ENCODE measurements around the gene ACOX2. TPM values are rescaled to one million over a fixed set of nuclear protein-coding genes. Genes with fewer than 3 reads are reported as not detected.
"Not testable (repeated sequence)": the region's sequence is repeated elsewhere in the genome, so short reads cannot be mapped to it uniquely, and the experiment has no call there.

The ACOX2 gene
- total RNA-seq, 1 experiment from 2014 or later: 3.5 TPM

DNA sequence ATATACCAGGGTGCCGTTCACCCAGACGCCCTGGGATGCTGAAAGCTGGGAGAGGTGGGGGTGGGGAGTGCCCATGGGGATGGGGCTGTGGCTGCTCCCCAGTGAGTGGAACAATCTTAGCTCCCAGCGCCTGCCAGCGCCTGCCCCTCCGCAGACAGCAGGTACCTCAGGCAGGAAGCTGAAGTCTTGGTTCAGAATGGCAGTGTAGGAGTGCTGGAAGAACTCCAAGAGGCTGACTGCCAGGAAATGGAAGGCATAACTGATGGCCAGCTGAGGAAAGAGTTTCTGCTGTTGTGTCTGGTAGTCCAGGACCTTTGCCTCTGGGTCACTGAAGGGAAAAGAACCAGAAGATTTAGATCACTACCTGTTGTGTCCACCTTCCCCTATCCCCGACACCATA is 8.4 kb downstream of the ACOX2 start:
- H3F3A ChIP-seq (ENCODE audit: insufficient read depth, low read depth): peaks cover 6% of the 10 kb centered on the region; the same call in 1 of the 2 replicates
- H3K36me3 ChIP-seq (ENCODE audit: low read depth): no peaks in the 10 kb centered on the region
- no peaks in the 10 kb centered on the region for H3K79me2 ChIP-seq (ENCODE audit: low read depth)
- no peaks in the 10 kb centered on the region for H4K20me1 ChIP-seq (ENCODE audit: insufficient read depth)
- no peak overlapping the region for H3K4me3 ChIP-seq
- H3K4me1 ChIP-seq (replicated peaks; ENCODE audit: insufficient read depth): peaks cover 25% of the 10 kb centered on the region
- H3K27ac ChIP-seq: no peak overlapping the region
- TF ChIP-seq EZH2 (IDR thresholded peaks at IDR 0.05; ENCODE audit: low read depth): no peak
- TF ChIP-seq, protein P1, sequence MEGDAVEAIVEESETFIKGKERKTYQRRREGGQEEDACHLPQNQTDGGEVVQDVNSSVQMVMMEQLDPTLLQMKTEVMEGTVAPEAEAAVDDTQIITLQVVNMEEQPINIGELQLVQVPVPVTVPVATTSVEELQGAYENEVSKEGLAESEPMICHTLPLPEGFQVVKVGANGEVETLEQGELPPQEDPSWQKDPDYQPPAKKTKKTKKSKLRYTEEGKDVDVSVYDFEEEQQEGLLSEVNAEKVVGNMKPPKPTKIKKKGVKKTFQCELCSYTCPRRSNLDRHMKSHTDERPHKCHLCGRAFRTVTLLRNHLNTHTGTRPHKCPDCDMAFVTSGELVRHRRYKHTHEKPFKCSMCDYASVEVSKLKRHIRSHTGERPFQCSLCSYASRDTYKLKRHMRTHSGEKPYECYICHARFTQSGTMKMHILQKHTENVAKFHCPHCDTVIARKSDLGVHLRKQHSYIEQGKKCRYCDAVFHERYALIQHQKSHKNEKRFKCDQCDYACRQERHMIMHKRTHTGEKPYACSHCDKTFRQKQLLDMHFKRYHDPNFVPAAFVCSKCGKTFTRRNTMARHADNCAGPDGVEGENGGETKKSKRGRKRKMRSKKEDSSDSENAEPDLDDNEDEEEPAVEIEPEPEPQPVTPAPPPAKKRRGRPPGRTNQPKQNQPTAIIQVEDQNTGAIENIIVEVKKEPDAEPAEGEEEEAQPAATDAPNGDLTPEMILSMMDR (conservative IDR thresholded peaks at IDR 0.05): no peak
- H3K4me2 ChIP-seq: no peak overlapping the region
- CTCF ChIA-PET: interaction anchor here (0.6 kb wide), 1 partner anchor 208 kb away, joined by 7 read pairs; no protein-coding TSS in a partner anchor
- no peaks in the 10 kb centered on the region for H3K27me3 ChIP-seq (ENCODE audit: insufficient read depth, low read depth)
- no TSS peak for BruUV-seq (replicated peaks)
- DNase-seq: peak in 1 of 2 experiments; percentile 59
- no peak overlapping the region for H2AFZ ChIP-seq
- no peaks in the 10 kb centered on the region for H3K9me3 ChIP-seq (ENCODE audit: insufficient read depth, low read depth)
- intact Hi-C loops (cut with micrococcal nuclease; ENCODE audit: unreplicated experiment): no loop called here
- no peaks in the 10 kb centered on the region for H3K9me2 ChIP-seq (ENCODE audit: insufficient read depth)
- POLR2A ChIA-PET (ENCODE audit: unreplicated experiment): interaction anchor here (0.5 kb wide), 1 partner anchor 559 kb away, joined by 4 read pairs; no protein-coding TSS in a partner anchor

DNA sequence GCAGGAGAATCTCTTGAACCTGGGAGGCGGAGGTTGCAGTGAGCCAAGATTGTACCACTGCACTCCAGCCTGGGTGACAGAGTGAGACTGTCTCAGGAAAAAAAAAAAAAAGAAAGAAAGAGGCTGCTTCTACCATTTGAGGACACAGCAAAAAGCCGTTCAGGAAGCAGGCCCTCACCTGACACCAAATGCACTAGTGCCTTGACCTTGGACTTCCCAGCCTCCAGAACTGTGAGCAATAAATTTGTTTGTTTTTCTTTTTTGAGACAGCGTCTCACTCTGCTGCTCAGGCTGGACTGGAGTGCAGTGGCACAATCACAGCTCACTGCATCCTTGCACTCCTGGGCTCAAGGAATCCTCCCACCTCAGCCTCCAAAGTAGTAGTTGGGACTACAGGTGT is 9.6 kb downstream of the ACOX2 start:
- H3K79me2 ChIP-seq (ENCODE audit: low read depth); BruUV-seq (replicated peaks); H3K4me2 ChIP-seq; CTCF ChIA-PET; intact Hi-C loops (cut with micrococcal nuclease; ENCODE audit: unreplicated experiment); H3K36me3 ChIP-seq (ENCODE audit: low read depth); POLR2A ChIA-PET (ENCODE audit: unreplicated experiment); H3K27ac ChIP-seq; H3K9me2 ChIP-seq (ENCODE audit: insufficient read depth); H3K27me3 ChIP-seq (ENCODE audit: insufficient read depth, low read depth); H3K9me3 ChIP-seq (ENCODE audit: insufficient read depth, low read depth); H2AFZ ChIP-seq; H4K20me1 ChIP-seq (ENCODE audit: insufficient read depth); H3F3A ChIP-seq (ENCODE audit: insufficient read depth, low read depth); H3K4me3 ChIP-seq; DNase-seq: not testable (repeated sequence)
- H3K4me1 ChIP-seq (replicated peaks; ENCODE audit: insufficient read depth): peaks cover 29% of the 10 kb centered on the region

DNA sequence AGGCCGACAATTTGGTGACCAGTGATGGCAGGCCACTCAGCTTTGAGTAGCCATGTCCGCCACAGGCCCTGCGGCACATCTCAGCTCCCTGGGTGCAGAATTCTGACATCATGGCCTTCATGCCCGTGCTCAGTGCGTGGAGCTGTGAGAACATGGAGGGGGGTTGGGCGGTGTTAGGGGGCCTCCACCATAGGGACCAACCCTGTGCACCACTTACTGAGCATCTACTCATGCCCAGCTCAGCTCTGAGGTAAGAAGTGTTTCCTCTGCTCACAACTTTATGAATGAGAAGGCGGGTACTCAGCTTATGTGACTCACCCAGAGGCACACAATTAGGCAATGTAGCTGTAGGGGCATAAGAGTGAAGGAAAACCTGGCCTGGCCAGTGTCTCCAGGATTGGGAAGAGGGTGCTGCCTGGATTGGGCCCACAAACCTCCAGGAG is 10.5 kb downstream of the ACOX2 start:
- TF ChIP-seq EZH2 (IDR thresholded peaks at IDR 0.05; ENCODE audit: low read depth): no peak
- no peaks in the 10 kb centered on the region for H3K9me3 ChIP-seq (ENCODE audit: insufficient read depth, low read depth)
- H3K79me2 ChIP-seq (ENCODE audit: low read depth): no peaks in the 10 kb centered on the region
- H3K4me2 ChIP-seq: peak overlapping the region; percentile 29
- H2AFZ ChIP-seq: no peak overlapping the region
- peak; percentile 54 to 87 for DNase-seq
- intact Hi-C loops (cut with micrococcal nuclease; ENCODE audit: unreplicated experiment): loop anchor here (1.0 kb wide), 1 partner anchor 55 kb away; no protein-coding TSS in a partner anchor
- no peaks in the 10 kb centered on the region for H3K9me2 ChIP-seq (ENCODE audit: insufficient read depth)
- H3K4me3 ChIP-seq: no peak overlapping the region
- ChIA-PET POLR2A (ENCODE audit: unreplicated experiment) (interaction anchor here (0.7 kb wide), 1 partner anchor 344 kb away, joined by 3 read pairs; no protein-coding TSS in a partner anchor), CTCF (interaction anchor here (0.9 kb wide), 1 partner anchor 20 kb away, joined by 4 read pairs; no protein-coding TSS in a partner anchor)
- no peaks in the 10 kb centered on the region for H3K27me3 ChIP-seq (ENCODE audit: insufficient read depth, low read depth)
- peaks cover 6% of the 10 kb centered on the region; the same call in 1 of the 2 replicates for H3F3A ChIP-seq (ENCODE audit: insufficient read depth, low read depth)
- H4K20me1 ChIP-seq (ENCODE audit: insufficient read depth): no peaks in the 10 kb centered on the region
- H3K27ac ChIP-seq: no peak overlapping the region
- peaks cover 29% of the 10 kb centered on the region for H3K4me1 ChIP-seq (replicated peaks; ENCODE audit: insufficient read depth)
- no peaks in the 10 kb centered on the region for H3K36me3 ChIP-seq (ENCODE audit: low read depth)
- BruUV-seq (replicated peaks): no TSS peak

DNA sequence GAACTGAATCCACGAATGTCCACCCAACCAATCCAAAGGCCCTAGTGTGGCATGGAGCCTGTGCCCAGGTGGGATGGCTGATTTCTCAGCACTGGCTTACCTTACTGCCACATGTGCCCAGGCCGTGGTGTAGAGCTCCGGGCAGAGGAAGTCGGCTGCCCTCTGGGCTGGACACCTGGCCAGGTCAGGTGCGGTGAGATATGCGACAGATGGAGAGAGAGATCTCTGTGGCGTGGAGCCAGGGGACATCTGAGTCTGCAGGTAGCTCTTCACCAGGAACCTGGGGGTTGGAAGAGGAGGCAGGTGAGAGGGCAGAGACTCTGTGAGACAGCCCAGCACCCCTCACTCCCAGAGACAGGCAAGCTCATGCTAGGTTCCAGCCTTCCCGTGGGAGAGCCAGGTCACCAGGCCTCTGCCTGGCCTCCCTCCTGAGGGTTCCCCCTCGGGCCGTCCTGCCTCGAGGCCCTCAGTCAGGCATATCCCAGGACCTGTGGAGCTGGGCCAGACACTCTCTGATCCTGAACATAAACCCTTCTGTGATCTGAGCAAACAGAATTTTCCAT is 12.6 kb downstream of the ACOX2 start:
- no TSS peak for BruUV-seq (replicated peaks)
- no peak for DNase-seq
- peaks cover 6% of the 10 kb centered on the region; the same call in 1 of the 2 replicates for H3F3A ChIP-seq (ENCODE audit: insufficient read depth, low read depth)
- no peak overlapping the region for H3K4me3 ChIP-seq
- intact Hi-C loops (cut with micrococcal nuclease; ENCODE audit: unreplicated experiment): no loop called here
- H4K20me1 ChIP-seq (ENCODE audit: insufficient read depth): no peaks in the 10 kb centered on the region
- TF ChIP-seq, protein P1 (conservative IDR thresholded peaks at IDR 0.05): no peak
- no peak for TF ChIP-seq EZH2 (IDR thresholded peaks at IDR 0.05; ENCODE audit: low read depth)
- ChIA-PET POLR2A (ENCODE audit: unreplicated experiment) (no interaction called here), CTCF (no interaction called here)
- no peaks in the 10 kb centered on the region for H3K9me2 ChIP-seq (ENCODE audit: insufficient read depth)
- H3K27ac ChIP-seq: no peak overlapping the region
- H3K4me2 ChIP-seq: no peak overlapping the region
- H3K4me1 ChIP-seq (replicated peaks; ENCODE audit: insufficient read depth): peaks cover 29% of the 10 kb centered on the region
- H3K36me3 ChIP-seq (ENCODE audit: low read depth): no peaks in the 10 kb centered on the region
- H3K79me2 ChIP-seq (ENCODE audit: low read depth): no peaks in the 10 kb centered on the region
- H3K27me3 ChIP-seq (ENCODE audit: insufficient read depth, low read depth): no peaks in the 10 kb centered on the region
- no peaks in the 10 kb centered on the region for H3K9me3 ChIP-seq (ENCODE audit: insufficient read depth, low read depth)
- H2AFZ ChIP-seq: no peak overlapping the region
